Activated T-helper 1 cell treated with anti-CD3 and anti-CD28 coated beads, Interleukin-12 subunit alpha, Interleukin-12 subunit beta, Interleukin-2, Interleukin-4 antibody, amounts not matched to agents 30 ng/mL and 10 ng/mL and 1 ng/mL, durations not matched to agents 14 hours and 24 hours and 36 hours (primary cell): ENCODE data around the gene TNFRSF19. TPM values are rescaled to one million over a fixed set of nuclear protein-coding genes. Genes with fewer than 3 reads are reported as not detected.
"Not testable (repeated sequence)": the region's sequence is repeated elsewhere in the genome, so short reads cannot be mapped to it uniquely, and the experiment has no call there.

Experiments
- DNase-seq: peaks from one replicate; pipeline ENCODE4 v3.0.0; 2021; ENCODE audit warnings: low spot score
- H3K27ac Mint-ChIP-seq: one replicate; pipeline ENCODE4 v1.8.0; 2021; ENCODE audit warnings: mild to moderate bottlenecking, mixed read lengths
- H3K27me3 Mint-ChIP-seq: one replicate; pipeline ENCODE4 v1.8.0; 2022; ENCODE audit warnings: mild to moderate bottlenecking, moderate library complexity, mixed read lengths; ENCODE audit not compliant: insufficient read depth
- H3K36me3 Mint-ChIP-seq: one replicate; pipeline ENCODE4 v1.8.0; 2021; ENCODE audit warnings: low read depth, mixed read lengths
- H3K4me1 Mint-ChIP-seq: one replicate; pipeline ENCODE4 v1.8.0; 2021; ENCODE audit warnings: low read depth, mixed read lengths
- H3K4me3 Mint-ChIP-seq: one replicate; pipeline ENCODE4 v1.8.0; 2021; ENCODE audit warnings: mild to moderate bottlenecking, moderate library complexity, mixed read lengths
- H3K9me3 Mint-ChIP-seq: one replicate; pipeline ENCODE4 v1.8.0; 2021; ENCODE audit warnings: mixed read lengths
- intact Hi-C: fragments of 100-400 bp; cut with micrococcal nuclease; formaldehyde crosslinking; loops from one replicate; pipeline ENCODE4 v1.15.1; 2024
- total RNA-seq: library from RNA; stranded (reverse); gene quantifications from 2 replicates; pipeline ENCODE4 v1.2.3, GENCODE V29; 2022

The TNFRSF19 gene
- total RNA-seq, 1 donor from 2014 or later: not detected

- intact Hi-C loops: loop anchor here (1.0 to 5.0 kb wide), 9 partner anchors 112 to 1976 kb away; partner anchors contain the start of genes MICU2, MIPEP, NUP58 and SPATA13
- DNase-seq: peak; percentile 57
- peaks cover 3% of the 10 kb centered on the region for H3K36me3 Mint-ChIP-seq
- no peak overlapping the region for H3K27ac Mint-ChIP-seq
- peaks cover 24% of the 10 kb centered on the region for H3K4me1 Mint-ChIP-seq
- H3K27me3 Mint-ChIP-seq: peaks cover 54% of the 10 kb centered on the region
- peak overlapping the region; percentile 69 for H3K4me3 Mint-ChIP-seq
- no peaks in the 10 kb centered on the region for H3K9me3 Mint-ChIP-seq
These were observed 8.3 kb downstream of the TNFRSF19 start for GRCh38 chr13:23578411-23579071.

GRCh38 chr13:23579072-23579895, 9.1 kb downstream of the TNFRSF19 start:
- Mint-ChIP-seq H3K4me1 (peaks cover 24% of the 10 kb centered on the region), H3K27me3 (peaks cover 59% of the 10 kb centered on the region), H3K36me3 (peaks cover 3% of the 10 kb centered on the region), H3K9me3 (no peaks in the 10 kb centered on the region), H3K27ac (no peak overlapping the region), H3K4me3 (peak overlapping the region; percentile 79)
- DNase-seq: peak; percentile 87
- intact Hi-C loops: loop anchor here (1.0 to 5.0 kb wide), 9 partner anchors 112 to 1977 kb away; partner anchors contain the start of genes MICU2, MIPEP, NUP58 and SPATA13

GRCh38 chr13:23579896-23580683, 9.9 kb downstream of the TNFRSF19 start:
- peaks cover 24% of the 10 kb centered on the region for H3K4me1 Mint-ChIP-seq
- DNase-seq: no peak
- H3K4me3 Mint-ChIP-seq: peak overlapping the region; percentile 79
- no peaks in the 10 kb centered on the region for H3K9me3 Mint-ChIP-seq
- H3K27ac Mint-ChIP-seq: peak overlapping the region; percentile 1
- peaks cover 61% of the 10 kb centered on the region for H3K27me3 Mint-ChIP-seq
- intact Hi-C loops: loop anchor here (1.0 to 5.0 kb wide), 9 partner anchors 113 to 1978 kb away; partner anchors contain the start of genes MICU2, MIPEP, NUP58 and SPATA13
- peaks cover 3% of the 10 kb centered on the region for H3K36me3 Mint-ChIP-seq

- peaks cover 59% of the 10 kb centered on the region for H3K27me3 Mint-ChIP-seq
- H3K9me3 Mint-ChIP-seq: no peaks in the 10 kb centered on the region
- intact Hi-C loops: no loop called here
- no peak for DNase-seq
- H3K27ac Mint-ChIP-seq: no peak overlapping the region
- H3K36me3 Mint-ChIP-seq: peaks cover 3% of the 10 kb centered on the region
- peaks cover 24% of the 10 kb centered on the region for H3K4me1 Mint-ChIP-seq
- peak overlapping the region; percentile 79 for H3K4me3 Mint-ChIP-seq
These were observed 10.5 kb downstream of the TNFRSF19 start for GRCh38 chr13:23580684-23581060.

GRCh38 chr13:23583491-23583890, 13.3 kb downstream of the TNFRSF19 start:
- intact Hi-C loops: no loop called here
- Mint-ChIP-seq H3K4me3 (no peak overlapping the region), H3K27me3 (peaks cover 47% of the 10 kb centered on the region), H3K4me1 (peaks cover 11% of the 10 kb centered on the region), H3K27ac (no peak overlapping the region), H3K36me3 (no peaks in the 10 kb centered on the region), H3K9me3 (no peaks in the 10 kb centered on the region)
- DNase-seq: no peak

GRCh38 chr13:23584275-23584674, 14.1 kb downstream of the TNFRSF19 start:
- no peaks in the 10 kb centered on the region for H3K36me3 Mint-ChIP-seq
- H3K4me1 Mint-ChIP-seq: peaks cover 10% of the 10 kb centered on the region
- H3K9me3 Mint-ChIP-seq: no peaks in the 10 kb centered on the region
- no peak for DNase-seq
- H3K27me3 Mint-ChIP-seq: peaks cover 50% of the 10 kb centered on the region
- H3K27ac Mint-ChIP-seq: no peak overlapping the region
- intact Hi-C loops: no loop called here
- H3K4me3 Mint-ChIP-seq: no peak overlapping the region

GRCh38 chr13:23586336-23586735, 16.1 kb downstream of the TNFRSF19 start:
- intact Hi-C loops: no loop called here
- peaks cover 38% of the 10 kb centered on the region for H3K27me3 Mint-ChIP-seq
- no peaks in the 10 kb centered on the region for H3K9me3 Mint-ChIP-seq

GRCh38 chr13:23588666-23589065, 18.5 kb downstream of the TNFRSF19 start:
- Mint-ChIP-seq H3K27me3 (peaks cover 21% of the 10 kb centered on the region), H3K4me3 (no peak overlapping the region), H3K9me3 (no peaks in the 10 kb centered on the region), H3K4me1 (no peaks in the 10 kb centered on the region), H3K27ac (no peak overlapping the region), H3K36me3 (no peaks in the 10 kb centered on the region)
- intact Hi-C loops: no loop called here
- DNase-seq: no peak

More at GRCh38 chr13:23586336-23586735, 16.1 kb downstream of the TNFRSF19 start:
- Mint-ChIP-seq H3K4me1 (no peaks in the 10 kb centered on the region), H3K4me3 (no peak overlapping the region), H3K36me3 (no peaks in the 10 kb centered on the region), H3K27ac (no peak overlapping the region)
- DNase-seq: no peak

GRCh38 chr13:23592596-23592995, 22.4 kb downstream of the TNFRSF19 start:
- no peak for DNase-seq

GRCh38 chr13:23593148-23593547, 22.9 kb downstream of the TNFRSF19 start:
- intact Hi-C loops: no loop called here
- no peak for DNase-seq
- Mint-ChIP-seq H3K27me3 (peaks cover 23% of the 10 kb centered on the region), H3K4me3 (no peak overlapping the region), H3K4me1 (no peaks in the 10 kb centered on the region), H3K36me3 (no peaks in the 10 kb centered on the region), H3K9me3 (no peaks in the 10 kb centered on the region), H3K27ac (no peak overlapping the region)

More at GRCh38 chr13:23592596-23592995, 22.4 kb downstream of the TNFRSF19 start:
- no peaks in the 10 kb centered on the region for H3K4me1 Mint-ChIP-seq
- H3K27ac Mint-ChIP-seq: no peak overlapping the region
- peaks cover 19% of the 10 kb centered on the region for H3K27me3 Mint-ChIP-seq
- intact Hi-C loops: no loop called here
- no peak overlapping the region for H3K4me3 Mint-ChIP-seq
- no peaks in the 10 kb centered on the region for H3K9me3 Mint-ChIP-seq
- no peaks in the 10 kb centered on the region for H3K36me3 Mint-ChIP-seq

GRCh38 chr13:23594290-23594689, 24.1 kb downstream of the TNFRSF19 start:
- intact Hi-C loops, H3K27ac Mint-ChIP-seq, H3K9me3 Mint-ChIP-seq, H3K4me1 Mint-ChIP-seq, H3K36me3 Mint-ChIP-seq, H3K4me3 Mint-ChIP-seq, DNase-seq: not testable (repeated sequence)
- peaks cover 20% of the 10 kb centered on the region for H3K27me3 Mint-ChIP-seq

GRCh38 chr13:23598369-23598768, 28.2 kb downstream of the TNFRSF19 start:
- intact Hi-C loops: no loop called here
- no peaks in the 10 kb centered on the region for H3K9me3 Mint-ChIP-seq
- DNase-seq: no peak
- no peaks in the 10 kb centered on the region for H3K36me3 Mint-ChIP-seq
- H3K4me1 Mint-ChIP-seq: no peaks in the 10 kb centered on the region
- no peak overlapping the region for H3K27ac Mint-ChIP-seq
- no peak overlapping the region for H3K4me3 Mint-ChIP-seq
- peaks cover 21% of the 10 kb centered on the region for H3K27me3 Mint-ChIP-seq
